ENCODE data around the gene AGMAT.

The AGMAT gene

DNA sequence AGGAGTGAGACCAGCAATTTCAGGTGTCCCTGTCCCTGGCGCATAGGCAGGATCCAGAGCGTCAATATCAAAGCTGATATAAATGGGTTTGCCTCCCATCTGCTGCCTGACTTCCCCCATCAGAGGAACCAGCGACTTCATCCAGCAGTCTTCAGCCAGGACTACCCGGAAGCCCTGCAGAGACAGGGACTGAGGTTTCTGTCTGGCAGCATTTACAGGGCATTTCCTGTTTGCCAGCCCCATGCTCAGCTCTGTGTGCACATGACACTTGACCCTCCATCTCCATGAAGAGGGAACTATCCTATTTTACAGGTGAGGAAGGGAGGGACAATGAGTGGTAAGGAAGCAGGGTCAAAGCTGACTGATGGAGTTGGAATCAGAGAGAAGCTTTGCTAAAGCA lies 7.2 kb downstream of the AGMAT start:
- Histone ChIP-seq H3K4me2 (ENCODE audit: low read length, poor library complexity, severe bottlenecking) (no peak overlapping the region), H3K18ac (ENCODE audit: low read depth in 1 of 2, low read length in 2 of 2) (no peak overlapping the region), H2BK12ac (ENCODE audit: low read length in 2 of 2) (no peak overlapping the region), H3K79me1 (replicated peaks; ENCODE audit: low read length, poor library complexity, severe bottlenecking) (no peaks in the 10 kb centered on the region), H3K9me3 (ENCODE audit: control insufficient read depth, low read length) (no peaks in the 10 kb centered on the region), H2BK120ac (ENCODE audit: low read depth, low read length) (no peak overlapping the region), H2BK15ac (ENCODE audit: low read depth, poor library complexity, severe bottlenecking) (no peak overlapping the region), H3K4ac (ENCODE audit: low read depth in 1 of 2, low read length in 2 of 2) (no peak overlapping the region), H3K23ac (ENCODE audit: low read length in 2 of 2) (no peak overlapping the region), H2BK5ac (ENCODE audit: low read depth, low read length, poor library complexity, severe bottlenecking) (no peak overlapping the region), H3K27me3 (ENCODE audit: control insufficient read depth in 1 of 2, insufficient read depth in 1 of 2, low read length in 2 of 2) (no peaks in the 10 kb centered on the region), H2AFZ (ENCODE audit: low read depth, low read length) (no peak overlapping the region), H4K91ac (ENCODE audit: low read length) (no peak overlapping the region), H3K27ac (ENCODE audit: low read length, poor library complexity, severe bottlenecking) (no peak overlapping the region), H3K36me3 (ENCODE audit: control insufficient read depth in 1 of 2, insufficient read depth in 2 of 2, low read depth in 1 of 2, low read length in 2 of 2) (peaks cover 0 to 10% of the 10 kb centered on the region in 2 experiments), H4K8ac (ENCODE audit: low read length) (no peak overlapping the region), H3K4me1 (ENCODE audit: control insufficient read depth, insufficient read depth, low read depth, low read length) (peaks cover 3% of the 10 kb centered on the region), H2AK5ac (ENCODE audit: low read length, severe bottlenecking) (no peak overlapping the region), H3K14ac (ENCODE audit: low read length in 2 of 2) (no peak overlapping the region), H3K4me3 (ENCODE audit: insufficient read depth in 1 of 2, low read depth in 1 of 2, low read length in 2 of 2) (no peak overlapping the region), H3K9ac (ENCODE audit: low read length) (no peak overlapping the region)
- no peak for DNase-seq
- 78% methylated on average over 4 of the region's 4 CpGs for WGBS

DNA sequence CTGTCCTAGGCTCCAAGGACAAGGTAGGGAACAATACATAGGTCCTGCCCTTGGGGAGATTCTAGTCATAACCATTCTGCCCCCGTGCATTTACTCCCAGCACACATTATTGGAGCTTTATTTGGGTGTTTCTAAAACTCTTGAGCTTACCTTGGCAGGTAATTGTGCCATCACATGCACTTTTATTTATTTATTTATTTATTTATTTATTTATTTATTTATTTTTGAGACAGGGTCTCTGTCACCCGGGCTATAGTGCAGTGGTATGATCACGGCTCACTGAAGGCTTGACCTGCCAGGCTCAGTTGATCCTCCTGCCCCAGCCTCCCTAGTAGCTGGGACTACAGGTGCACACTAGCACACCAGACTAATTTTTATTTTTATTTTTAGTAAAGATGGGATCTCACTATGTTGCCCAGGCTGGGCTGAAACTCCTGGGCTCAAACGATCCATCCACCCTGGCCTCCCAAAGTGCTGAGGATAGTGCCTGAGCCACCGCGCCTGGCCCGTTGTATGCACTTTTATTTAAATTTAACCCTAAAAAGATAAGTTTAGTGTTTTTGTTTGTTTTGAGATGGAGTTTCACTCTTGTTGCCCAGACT lies 9.2 kb downstream of the AGMAT start:
- Histone ChIP-seq H4K91ac (ENCODE audit: low read length) (no peak overlapping the region), H3K4me1 (ENCODE audit: control insufficient read depth, insufficient read depth, low read depth, low read length) (peaks cover 3% of the 10 kb centered on the region), H3K4me2 (ENCODE audit: low read length, poor library complexity, severe bottlenecking) (no peak overlapping the region), H3K9ac (ENCODE audit: low read length) (no peak overlapping the region), H2AK5ac (ENCODE audit: low read length, severe bottlenecking) (no peak overlapping the region), H3K79me1 (replicated peaks; ENCODE audit: low read length, poor library complexity, severe bottlenecking) (no peaks in the 10 kb centered on the region), H3K9me3 (ENCODE audit: control insufficient read depth, low read length) (no peaks in the 10 kb centered on the region), H2BK120ac (ENCODE audit: low read depth, low read length) (no peak overlapping the region), H3K18ac (ENCODE audit: low read depth in 1 of 2, low read length in 2 of 2) (no peak overlapping the region), H3K23ac (ENCODE audit: low read length in 2 of 2) (no peak overlapping the region), H2BK5ac (ENCODE audit: low read depth, low read length, poor library complexity, severe bottlenecking) (no peak overlapping the region), H2AFZ (ENCODE audit: low read depth, low read length) (no peak overlapping the region), H3K27ac (ENCODE audit: low read length, poor library complexity, severe bottlenecking) (no peak overlapping the region), H3K36me3 (ENCODE audit: control insufficient read depth in 1 of 2, insufficient read depth in 2 of 2, low read depth in 1 of 2, low read length in 2 of 2) (peaks cover 0 to 20% of the 10 kb centered on the region in 2 experiments), H2BK12ac (ENCODE audit: low read length in 2 of 2) (no peak overlapping the region), H4K8ac (ENCODE audit: low read length) (no peak overlapping the region), H3K4me3 (ENCODE audit: insufficient read depth in 1 of 2, low read depth in 1 of 2, low read length in 2 of 2) (no peak overlapping the region), H3K14ac (ENCODE audit: low read length in 2 of 2) (no peak overlapping the region), H3K27me3 (ENCODE audit: control insufficient read depth in 1 of 2, insufficient read depth in 1 of 2, low read length in 2 of 2) (no peaks in the 10 kb centered on the region), H2BK15ac (ENCODE audit: low read depth, poor library complexity, severe bottlenecking) (no peak overlapping the region), H3K4ac (ENCODE audit: low read depth in 1 of 2, low read length in 2 of 2) (no peak overlapping the region)
- WGBS = 100% methylated on average over 1 of the region's 7 CpGs
- no peak for DNase-seq

DNA sequence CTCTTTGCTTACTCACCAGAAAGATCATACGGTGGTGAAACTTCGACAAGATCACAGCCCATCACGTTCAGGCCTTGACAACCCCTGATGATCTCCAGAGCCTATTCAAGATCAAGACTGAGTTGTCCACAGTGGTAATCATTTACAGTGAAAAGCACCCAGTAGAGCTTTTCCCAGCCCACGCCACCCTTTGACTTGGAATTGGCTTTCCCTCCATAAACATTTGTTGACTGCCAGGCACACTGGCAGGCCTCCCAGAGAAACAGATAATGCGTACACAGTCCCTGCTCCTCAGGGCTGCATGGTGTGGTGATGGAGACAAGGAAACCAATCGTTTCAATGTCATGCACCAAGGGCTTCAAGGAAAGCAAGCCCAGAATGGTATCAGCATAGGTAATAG lies 10.1 kb downstream of the AGMAT start:
- Histone ChIP-seq H3K4ac (ENCODE audit: low read depth in 1 of 2, low read length in 2 of 2) (no peak overlapping the region), H3K14ac (ENCODE audit: low read length in 2 of 2) (no peak overlapping the region), H3K9ac (ENCODE audit: low read length) (no peak overlapping the region), H2BK5ac (ENCODE audit: low read depth, low read length, poor library complexity, severe bottlenecking) (no peak overlapping the region), H2BK120ac (ENCODE audit: low read depth, low read length) (no peak overlapping the region), H3K9me3 (ENCODE audit: control insufficient read depth, low read length) (no peaks in the 10 kb centered on the region), H3K4me1 (ENCODE audit: control insufficient read depth, insufficient read depth, low read depth, low read length) (peaks cover 3% of the 10 kb centered on the region), H2AK5ac (ENCODE audit: low read length, severe bottlenecking) (no peak overlapping the region), H3K4me3 (ENCODE audit: insufficient read depth in 1 of 2, low read depth in 1 of 2, low read length in 2 of 2) (no peak overlapping the region), H3K4me2 (ENCODE audit: low read length, poor library complexity, severe bottlenecking) (no peak overlapping the region), H2BK12ac (ENCODE audit: low read length in 2 of 2) (no peak overlapping the region), H3K18ac (ENCODE audit: low read depth in 1 of 2, low read length in 2 of 2) (no peak overlapping the region), H3K27me3 (ENCODE audit: control insufficient read depth in 1 of 2, insufficient read depth in 1 of 2, low read length in 2 of 2) (no peaks in the 10 kb centered on the region), H3K23ac (ENCODE audit: low read length in 2 of 2) (no peak overlapping the region), H4K91ac (ENCODE audit: low read length) (no peak overlapping the region), H2BK15ac (ENCODE audit: low read depth, poor library complexity, severe bottlenecking) (no peak overlapping the region), H3K36me3 (ENCODE audit: control insufficient read depth in 1 of 2, insufficient read depth in 2 of 2, low read depth in 1 of 2, low read length in 2 of 2) (peaks cover 0 to 30% of the 10 kb centered on the region in 2 experiments), H4K8ac (ENCODE audit: low read length) (no peak overlapping the region), H3K79me1 (replicated peaks; ENCODE audit: low read length, poor library complexity, severe bottlenecking) (no peaks in the 10 kb centered on the region), H3K27ac (ENCODE audit: low read length, poor library complexity, severe bottlenecking) (no peak overlapping the region), H2AFZ (ENCODE audit: low read depth, low read length) (no peak overlapping the region)
- WGBS = 92% methylated on average over 6 of the region's 6 CpGs
- DNase-seq = no peak

DNA sequence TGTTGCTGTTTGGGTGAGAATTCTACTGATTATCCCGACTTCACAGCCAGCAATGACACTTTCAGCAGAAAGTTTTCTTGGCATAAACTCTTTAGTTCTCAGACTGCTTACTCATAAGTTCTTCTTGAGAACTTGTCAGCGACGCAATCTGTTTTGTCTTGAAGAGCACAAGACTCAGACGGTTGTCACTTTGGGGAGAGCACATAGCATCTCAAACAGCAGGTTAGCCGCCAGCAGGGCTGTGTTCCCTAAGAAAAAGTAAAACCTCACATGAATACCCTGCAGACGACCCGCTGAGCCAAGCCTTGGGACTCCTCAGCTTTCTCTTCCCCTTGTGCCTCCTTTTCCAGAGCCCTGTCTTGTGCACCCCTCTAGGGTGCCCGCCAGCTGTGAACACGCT lies 11.4 kb downstream of the AGMAT start:
- Histone ChIP-seq H3K14ac (ENCODE audit: low read length in 2 of 2) (no peak overlapping the region), H2BK12ac (ENCODE audit: low read length in 2 of 2) (no peak overlapping the region), H3K4me1 (ENCODE audit: control insufficient read depth, insufficient read depth, low read depth, low read length) (peaks cover 4% of the 10 kb centered on the region), H3K23ac (ENCODE audit: low read length in 2 of 2) (no peak overlapping the region), H2AK5ac (ENCODE audit: low read length, severe bottlenecking) (no peak overlapping the region), H3K27me3 (ENCODE audit: control insufficient read depth in 1 of 2, insufficient read depth in 1 of 2, low read length in 2 of 2) (no peaks in the 10 kb centered on the region), H3K4ac (ENCODE audit: low read depth in 1 of 2, low read length in 2 of 2) (no peak overlapping the region), H3K9me3 (ENCODE audit: control insufficient read depth, low read length) (no peaks in the 10 kb centered on the region), H4K91ac (ENCODE audit: low read length) (no peak overlapping the region), H3K27ac (ENCODE audit: low read length, poor library complexity, severe bottlenecking) (no peak overlapping the region), H3K4me3 (ENCODE audit: insufficient read depth in 1 of 2, low read depth in 1 of 2, low read length in 2 of 2) (no peak overlapping the region), H3K18ac (ENCODE audit: low read depth in 1 of 2, low read length in 2 of 2) (no peak overlapping the region), H2BK120ac (ENCODE audit: low read depth, low read length) (no peak overlapping the region), H3K4me2 (ENCODE audit: low read length, poor library complexity, severe bottlenecking) (no peak overlapping the region), H4K8ac (ENCODE audit: low read length) (no peak overlapping the region), H2AFZ (ENCODE audit: low read depth, low read length) (no peak overlapping the region), H2BK5ac (ENCODE audit: low read depth, low read length, poor library complexity, severe bottlenecking) (no peak overlapping the region), H3K36me3 (ENCODE audit: control insufficient read depth in 1 of 2, insufficient read depth in 2 of 2, low read depth in 1 of 2, low read length in 2 of 2) (peaks cover 4 to 40% of the 10 kb centered on the region in 2 experiments), H2BK15ac (ENCODE audit: low read depth, poor library complexity, severe bottlenecking) (no peak overlapping the region), H3K79me1 (replicated peaks; ENCODE audit: low read length, poor library complexity, severe bottlenecking) (no peaks in the 10 kb centered on the region), H3K9ac (ENCODE audit: low read length) (no peak overlapping the region)
- 92% methylated on average over 7 of the region's 9 CpGs for WGBS
- peak; percentile 12 for DNase-seq

Data from mesenchymal stem cell (in vitro differentiated cells and primary cell).